ENCODE measurements around the gene OR6B1. TPM values are rescaled to one million over a fixed set of nuclear protein-coding genes. Genes with fewer than 3 reads are reported as not detected.

OR6B1 gene
- total and polyA plus RNA-seq, 2 experiments from 2014 or later = not detected

- Mint-ChIP-seq H3K36me3 (ENCODE audit: low read depth) (no peaks in the 10 kb centered on the region), H3K4me1 (no peaks in the 10 kb centered on the region), H3K9me3 (no peaks in the 10 kb centered on the region), H3K27ac (no peak overlapping the region), H3K27me3 (ENCODE audit: insufficient read depth, low read depth, poor library complexity) (no peaks in the 10 kb centered on the region), H3K4me3 (no peak overlapping the region)
- Histone ChIP-seq H3K27ac (ENCODE audit: low read depth) (no peak overlapping the region), H3K36me3 (ENCODE audit: insufficient read depth) (no peaks in the 10 kb centered on the region), H3K4me2 (no peak overlapping the region), H3K4me1 (ENCODE audit: insufficient read depth) (no peaks in the 10 kb centered on the region), H2AFZ (no peak overlapping the region), H3K79me2 (replicated peaks; ENCODE audit: insufficient read depth) (no peaks in the 10 kb centered on the region), H3F3A (replicated peaks; ENCODE audit: low read depth) (no peaks in the 10 kb centered on the region), H3K27me3 (ENCODE audit: insufficient read depth) (no peaks in the 10 kb centered on the region), H3K9me2 (ENCODE audit: insufficient read depth) (no peaks in the 10 kb centered on the region), H4K20me1 (replicated peaks; ENCODE audit: insufficient read depth) (no peaks in the 10 kb centered on the region), H3K4me3 (no peak overlapping the region)
- ATAC-seq (no peak), DNase-seq (ENCODE audit: low spot score) (no peak)
- TF ChIP-seq JUNB (IDR thresholded peaks at IDR 0.05; ENCODE audit: unreplicated experiment) (no peak), EZH2phosphoT487 (IDR thresholded peaks at IDR 0.05; ENCODE audit: unreplicated experiment) (no peak), STAT1 (IDR thresholded peaks at IDR 0.05; ENCODE audit: unreplicated experiment) (no peak), EZH2 (IDR thresholded peaks at IDR 0.05; ENCODE audit: low read depth, unreplicated experiment) (no peak), ZNF114 (CRISPR knock-in tag; IDR thresholded peaks at IDR 0.05) (no peak), ZNF331 (CRISPR knock-in tag; IDR thresholded peaks at IDR 0.05; ENCODE audit: low read depth) (no peak), ETS1 (IDR thresholded peaks at IDR 0.05) (no peak), REST (IDR thresholded peaks at IDR 0.05; ENCODE audit: unreplicated experiment) (no peak), CREB1 (CRISPR knock-in tag; IDR thresholded peaks at IDR 0.05; ENCODE audit: low read depth) (no peak), POLR2AphosphoS5 (IDR thresholded peaks at IDR 0.05; ENCODE audit: low read depth) (no peak), ZNF462 (CRISPR knock-in tag; IDR thresholded peaks at IDR 0.05) (no peak), NANOG (IDR thresholded peaks at IDR 0.05; ENCODE audit: borderline replicate concordance) (no peak)
- TF ChIP-seq, protein P1, sequence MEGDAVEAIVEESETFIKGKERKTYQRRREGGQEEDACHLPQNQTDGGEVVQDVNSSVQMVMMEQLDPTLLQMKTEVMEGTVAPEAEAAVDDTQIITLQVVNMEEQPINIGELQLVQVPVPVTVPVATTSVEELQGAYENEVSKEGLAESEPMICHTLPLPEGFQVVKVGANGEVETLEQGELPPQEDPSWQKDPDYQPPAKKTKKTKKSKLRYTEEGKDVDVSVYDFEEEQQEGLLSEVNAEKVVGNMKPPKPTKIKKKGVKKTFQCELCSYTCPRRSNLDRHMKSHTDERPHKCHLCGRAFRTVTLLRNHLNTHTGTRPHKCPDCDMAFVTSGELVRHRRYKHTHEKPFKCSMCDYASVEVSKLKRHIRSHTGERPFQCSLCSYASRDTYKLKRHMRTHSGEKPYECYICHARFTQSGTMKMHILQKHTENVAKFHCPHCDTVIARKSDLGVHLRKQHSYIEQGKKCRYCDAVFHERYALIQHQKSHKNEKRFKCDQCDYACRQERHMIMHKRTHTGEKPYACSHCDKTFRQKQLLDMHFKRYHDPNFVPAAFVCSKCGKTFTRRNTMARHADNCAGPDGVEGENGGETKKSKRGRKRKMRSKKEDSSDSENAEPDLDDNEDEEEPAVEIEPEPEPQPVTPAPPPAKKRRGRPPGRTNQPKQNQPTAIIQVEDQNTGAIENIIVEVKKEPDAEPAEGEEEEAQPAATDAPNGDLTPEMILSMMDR (conservative IDR thresholded peaks at IDR 0.05; ENCODE audit: low read depth in 2 of 2) = no peak
Measured at GRCh38 chr7:144049491-144049890, 49.4 kb downstream of the OR6B1 start.
